ENCODE measurements around the gene PSMA4. TPM values are rescaled to one million over a fixed set of nuclear protein-coding genes. Genes with fewer than 3 reads are reported as not detected.
"Not testable (repeated sequence)": the region's sequence is repeated elsewhere in the genome, so short reads cannot be mapped to it uniquely, and the experiment has no call there.

PSMA4 gene
- total RNA-seq, 2 experiments from 2014 or later, result 273 to 312 TPM

GRCh38 chr15:78533331-78533730 is 6.9 kb upstream of the PSMA4 start:
- ChIA-PET CTCF (interaction anchor here (1.1 kb wide), 1 partner anchor 11 kb away, joined by 3 read pairs; no protein-coding TSS in a partner anchor), POLR2A (no interaction called here)
- H3K9me3 Mint-ChIP-seq (ENCODE audit: low read depth), result no peaks in the 10 kb centered on the region
- no peak for ATAC-seq
- DNase-seq, result no peak
- no peak overlapping the region for H3K4me3 Mint-ChIP-seq
- H3K4me1 Mint-ChIP-seq, result no peaks in the 10 kb centered on the region
- no peak overlapping the region for H3K27ac Mint-ChIP-seq
- no peaks in the 10 kb centered on the region for H3K36me3 Mint-ChIP-seq (ENCODE audit: low read depth)
- intact Hi-C loops (cut with DNase I, micrococcal nuclease), result no loop called here
- H3K27me3 Mint-ChIP-seq, result no peaks in the 10 kb centered on the region

DNA sequence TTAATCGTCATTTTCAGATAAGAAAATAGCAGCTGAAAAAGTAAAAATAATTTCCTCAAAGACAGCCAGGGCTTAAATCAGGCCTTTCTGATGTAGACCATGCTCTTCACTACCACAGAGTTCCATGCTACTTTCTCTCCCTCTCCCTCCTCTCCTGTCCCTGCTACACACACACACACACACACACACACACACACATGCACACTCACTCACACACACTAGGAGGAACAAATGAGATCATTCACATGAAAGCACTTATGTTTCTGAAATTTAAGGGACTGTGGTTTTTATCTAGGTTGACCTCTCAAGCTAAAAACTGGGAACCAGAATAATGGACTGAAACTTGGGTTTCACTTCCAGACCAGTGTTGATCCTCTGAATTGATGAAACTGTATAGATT is 4.1 kb upstream of the PSMA4 start:
- CTCF ChIA-PET, result no interaction called here
- POLR2A ChIA-PET, result no interaction called here
- intact Hi-C loops (cut with DNase I, micrococcal nuclease), result no loop called here

GRCh38 chr15:78537266-78537905 is 2.9 kb upstream of the PSMA4 start:
- no peak for DNase-seq

More for the DNA sequence above, 4.1 kb upstream of the PSMA4 start:
- Mint-ChIP-seq H3K27me3 (no peaks in the 10 kb centered on the region), H3K9me3 (ENCODE audit: low read depth) (no peaks in the 10 kb centered on the region), H3K27ac (no peak overlapping the region), H3K4me3 (no peak overlapping the region), H3K4me1 (peaks cover 8% of the 10 kb centered on the region), H3K36me3 (ENCODE audit: low read depth) (peaks cover 3% of the 10 kb centered on the region)
- DNase-seq, result peak; percentile 9
- ATAC-seq, result no peak

GRCh38 chr15:78538358-78538757 is 1.9 kb upstream of the PSMA4 start:
- intact Hi-C loops (cut with DNase I, micrococcal nuclease), result no loop called here
- no peak overlapping the region for H3K4me3 Mint-ChIP-seq
- H3K27ac Mint-ChIP-seq, result no peak overlapping the region

More at GRCh38 chr15:78537266-78537905, 2.9 kb upstream of the PSMA4 start:
- POLR2A ChIA-PET, result no interaction called here
- CTCF ChIA-PET, result no interaction called here
- no peak overlapping the region for H3K4me3 Mint-ChIP-seq
- peak overlapping the region; percentile 44 for H3K27ac Mint-ChIP-seq
- H3K4me1 Mint-ChIP-seq, result peaks cover 14% of the 10 kb centered on the region
- no peaks in the 10 kb centered on the region for H3K27me3 Mint-ChIP-seq
- no peak for ATAC-seq
- H3K36me3 Mint-ChIP-seq (ENCODE audit: low read depth), result peaks cover 13% of the 10 kb centered on the region
- intact Hi-C loops (cut with DNase I, micrococcal nuclease), result no loop called here
- no peaks in the 10 kb centered on the region for H3K9me3 Mint-ChIP-seq (ENCODE audit: low read depth)

DNA sequence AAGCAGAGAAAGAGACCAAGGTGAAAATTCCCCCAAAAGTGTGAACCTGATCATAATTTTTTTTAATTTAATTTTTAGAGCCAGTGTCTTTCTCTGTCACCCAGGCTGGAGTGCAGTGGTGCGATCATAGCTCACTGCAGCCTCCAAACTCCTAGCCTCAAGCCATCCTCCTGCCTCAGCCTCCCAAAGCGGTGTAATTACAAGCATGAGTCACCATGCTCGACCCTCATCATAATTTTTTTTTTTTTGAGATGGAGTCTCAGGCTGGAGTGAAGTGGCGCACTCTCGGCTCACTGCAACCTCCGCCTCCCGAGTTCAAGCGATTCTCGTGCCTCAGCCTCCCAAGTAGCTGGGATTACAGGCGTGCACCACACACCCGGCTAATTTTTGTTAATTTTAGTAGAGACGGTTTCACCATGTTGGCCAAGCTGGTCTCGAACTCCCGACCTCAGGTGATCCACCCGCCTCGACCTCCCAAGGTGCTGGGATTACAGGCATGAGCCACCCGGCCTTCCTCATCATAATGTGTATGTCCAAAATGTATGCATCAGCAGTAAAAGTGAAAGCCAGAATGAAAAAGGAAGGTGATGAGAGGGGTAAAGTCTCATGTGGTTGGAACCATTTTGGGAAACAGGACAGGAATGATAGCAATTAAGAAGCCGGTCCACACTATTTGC is 642 bp upstream of the PSMA4 start:
- not testable (repeated sequence) for H3K9me3 Mint-ChIP-seq (ENCODE audit: low read depth); ATAC-seq; H3K27me3 Mint-ChIP-seq
- peak overlapping the region; percentile 98 for H3K27ac Mint-ChIP-seq
- ChIA-PET POLR2A (interaction anchor here (0.7 to 1.7 kb wide), 4 partner anchors 23 to 334 kb away, joined by 3 to 12 read pairs (median 5); partner anchors contain the start of genes CHRNA5 and IREB2), CTCF (interaction anchor here (0.7 to 1.5 kb wide), 5 partner anchors 10 to 240 kb away, joined by 3 to 8 read pairs (median 4); partner anchors contain the start of genes IREB2 and SKIC8)
- H3K4me3 Mint-ChIP-seq, result peak overlapping the region; percentile 91
- peaks cover 26% of the 10 kb centered on the region for H3K4me1 Mint-ChIP-seq
- DNase-seq, result peak; percentile 25
- intact Hi-C loops (cut with DNase I, micrococcal nuclease), result loop anchor here (1.0 to 2.0 kb wide), 8 partner anchors 32 to 1613 kb away; partner anchors contain the start of genes HYKK (in 2 of the 2), IREB2 (in 2 of the 2), FAH (in 1 of the 2) and IDH3A (in 1 of the 2)
- H3K36me3 Mint-ChIP-seq (ENCODE audit: low read depth), result peaks cover 29% of the 10 kb centered on the region

More at GRCh38 chr15:78538358-78538757, 1.9 kb upstream of the PSMA4 start:
- H3K36me3 Mint-ChIP-seq (ENCODE audit: low read depth), result peaks cover 23% of the 10 kb centered on the region
- no peaks in the 10 kb centered on the region for H3K9me3 Mint-ChIP-seq (ENCODE audit: low read depth)
- CTCF ChIA-PET, result no interaction called here
- ATAC-seq (no peak), DNase-seq (no peak)
- H3K27me3 Mint-ChIP-seq, result no peaks in the 10 kb centered on the region
- POLR2A ChIA-PET, result no interaction called here
- H3K4me1 Mint-ChIP-seq, result peaks cover 24% of the 10 kb centered on the region

DNA sequence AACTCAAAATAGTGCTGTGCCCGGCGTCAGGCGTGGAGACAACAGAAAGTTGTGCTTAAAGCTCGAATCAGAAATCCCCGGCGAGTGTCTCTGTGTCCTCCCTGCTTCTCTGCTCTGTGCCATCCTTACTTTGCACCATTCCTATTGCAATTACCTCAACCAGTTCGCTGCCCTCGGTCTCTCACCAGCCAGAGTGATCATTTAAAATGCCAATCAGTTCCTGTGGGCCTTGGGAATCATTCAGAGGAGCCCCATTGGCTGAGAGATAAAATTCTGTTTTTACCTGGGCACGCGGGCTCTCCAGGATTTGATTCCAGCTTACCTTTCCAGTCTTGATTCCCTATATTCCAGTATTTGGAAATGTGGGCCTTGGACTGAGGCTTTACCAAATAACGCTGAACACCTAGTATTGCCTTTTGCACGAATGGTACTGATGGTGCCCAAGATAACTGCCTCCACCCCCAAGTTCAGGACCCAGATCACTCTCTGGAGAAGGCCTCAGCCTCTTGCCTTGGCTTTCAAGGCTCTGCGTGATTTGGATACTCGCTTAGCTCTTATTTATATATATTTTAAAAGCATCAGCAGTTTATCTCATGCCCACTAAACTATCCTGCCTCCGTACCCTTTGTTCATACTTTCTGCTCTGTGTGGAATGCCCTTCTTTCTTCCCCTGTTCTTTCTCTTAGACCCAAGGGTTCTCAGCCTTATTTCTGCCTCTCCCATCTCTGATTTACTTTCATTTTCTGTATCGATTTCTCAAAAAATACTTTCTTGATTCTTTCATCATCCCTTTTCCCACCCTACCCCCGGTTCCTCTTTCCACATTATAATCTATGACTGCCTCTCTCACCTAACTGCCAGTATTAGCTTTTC is 863 bp downstream of the PSMA4 start:
- peaks cover 41% of the 10 kb centered on the region for H3K36me3 Mint-ChIP-seq (ENCODE audit: low read depth)
- POLR2A ChIA-PET, result interaction anchor here (0.7 to 1.7 kb wide), 4 partner anchors 24 to 103 kb away, joined by 5 to 12 read pairs (median 6); partner anchors contain the start of genes CHRNA5 and IREB2
- peaks cover 27% of the 10 kb centered on the region for H3K4me1 Mint-ChIP-seq
- DNase-seq, result peak; percentile 42
- CTCF ChIA-PET, result interaction anchor here (1.1 to 1.5 kb wide), 3 partner anchors 8 to 103 kb away, joined by 4 to 8 read pairs (median 5); partner anchors contain the start of gene IREB2
- H3K4me3 Mint-ChIP-seq, result peak overlapping the region; percentile 91
- peak overlapping the region; percentile 97 for H3K27ac Mint-ChIP-seq
- peak; percentile 20 for ATAC-seq
- no peaks in the 10 kb centered on the region for H3K9me3 Mint-ChIP-seq (ENCODE audit: low read depth)
- H3K27me3 Mint-ChIP-seq, result no peaks in the 10 kb centered on the region
- intact Hi-C loops (cut with DNase I, micrococcal nuclease), result loop anchor here (1.0 to 2.0 kb wide), 9 partner anchors 24 to 1612 kb away; partner anchors contain the start of genes HYKK (in 2 of the 2), IREB2 (in 2 of the 2), CHRNA5 (in 1 of the 2) and FAH (in 1 of the 2)

DNA sequence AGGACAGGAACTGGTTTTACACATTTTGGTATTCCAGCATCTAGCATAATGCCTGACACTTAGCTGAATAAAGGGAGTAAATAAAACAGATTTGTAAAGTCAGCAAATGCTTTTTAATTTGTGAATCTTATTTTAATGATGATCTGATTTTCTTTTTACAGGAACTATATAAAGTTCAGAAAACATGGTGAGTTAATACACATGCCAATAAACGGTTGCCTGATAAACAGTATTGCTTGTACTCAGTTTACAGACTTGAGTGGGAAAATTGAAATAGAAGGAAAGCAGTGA is 1.4 kb downstream of the PSMA4 start:
- Mint-ChIP-seq H3K27ac (peak overlapping the region; percentile 97), H3K36me3 (ENCODE audit: low read depth) (peaks cover 46% of the 10 kb centered on the region), H3K4me3 (peak overlapping the region; percentile 91), H3K27me3 (no peaks in the 10 kb centered on the region), H3K9me3 (ENCODE audit: low read depth) (no peaks in the 10 kb centered on the region), H3K4me1 (peaks cover 27% of the 10 kb centered on the region)
- CTCF ChIA-PET, result interaction anchor here (0.9 kb wide), 1 partner anchor 119 kb away, joined by 3 read pairs; no protein-coding TSS in a partner anchor
- DNase-seq (no peak), ATAC-seq (no peak)
- intact Hi-C loops (cut with DNase I, micrococcal nuclease), result loop anchor here in 1 of 2 experiments (1.0 to 2.0 kb wide), 3 partner anchors 24 to 1611 kb away; partner anchors contain the start of genes CHRNA5, FAH and TBC1D2B
- POLR2A ChIA-PET, result interaction anchor here (1.3 kb wide), 1 partner anchor 104 kb away, joined by 7 read pairs; the partner anchor contains the start of gene IREB2

DNA sequence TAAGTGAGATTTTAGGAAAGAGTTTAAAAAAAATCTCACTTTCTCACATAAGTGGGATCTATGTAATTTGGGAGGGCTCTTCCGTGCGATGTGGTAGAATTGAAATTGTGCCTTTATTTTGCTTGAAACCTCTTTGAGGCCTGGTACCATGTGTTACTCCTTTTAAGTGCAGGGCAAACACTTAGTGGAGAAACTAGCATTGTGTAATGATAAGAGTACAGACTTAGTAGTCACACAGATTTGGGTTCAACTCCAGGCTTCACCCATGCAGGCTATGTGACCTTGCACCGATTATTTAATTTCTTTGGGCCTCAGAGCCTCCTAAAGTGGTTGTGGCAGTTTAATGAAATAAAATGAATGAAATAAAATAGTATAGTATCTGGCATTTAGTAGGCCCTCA is 2.4 kb downstream of the PSMA4 start:
- intact Hi-C loops (cut with DNase I, micrococcal nuclease), result no loop called here
- POLR2A ChIA-PET, result interaction anchor here (1.2 to 1.3 kb wide), 2 partner anchors 8 to 105 kb away, joined by 3 to 7 read pairs; partner anchors contain the start of gene IREB2

GRCh38 chr15:78550194-78550593 is 9.9 kb downstream of the PSMA4 start:
- CTCF ChIA-PET, result interaction anchor here (2.0 kb wide), 1 partner anchor 10 kb away, joined by 5 read pairs; the partner anchor contains the start of gene PSMA4
- no peak overlapping the region for H3K27ac Mint-ChIP-seq
- POLR2A ChIA-PET, result interaction anchor here (0.6 kb wide), 1 partner anchor 480 kb away, joined by 3 read pairs; no protein-coding TSS in a partner anchor

More for the DNA sequence above, 2.4 kb downstream of the PSMA4 start:
- DNase-seq, result no peak
- Mint-ChIP-seq H3K9me3 (ENCODE audit: low read depth) (no peaks in the 10 kb centered on the region), H3K4me3 (peak overlapping the region; percentile 91), H3K27me3 (no peaks in the 10 kb centered on the region), H3K4me1 (peaks cover 27% of the 10 kb centered on the region), H3K27ac (peak overlapping the region; percentile 97), H3K36me3 (ENCODE audit: low read depth) (peaks cover 50% of the 10 kb centered on the region)
- CTCF ChIA-PET, result interaction anchor here (0.9 kb wide), 1 partner anchor 120 kb away, joined by 3 read pairs; no protein-coding TSS in a partner anchor
- ATAC-seq, result no peak

DNA sequence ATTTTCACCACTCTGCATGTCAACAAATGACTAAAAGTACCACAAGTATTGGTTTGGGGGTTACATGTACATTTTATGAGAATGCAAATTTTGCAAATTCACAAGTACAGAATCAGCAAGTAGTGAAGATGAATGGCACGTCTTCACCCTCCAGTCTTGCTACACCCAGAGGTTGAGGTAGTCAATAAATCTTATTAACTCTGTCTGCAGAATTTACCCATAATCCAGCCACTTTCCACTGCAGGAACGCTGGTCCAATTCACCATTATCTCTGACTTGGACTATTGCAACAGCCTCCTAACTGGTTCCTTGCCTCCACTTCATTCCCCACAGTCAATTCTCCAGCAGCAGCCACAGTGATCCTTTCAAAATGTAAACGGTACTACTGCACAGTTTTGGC is 10.6 kb downstream of the PSMA4 start:
- intact Hi-C loops (cut with DNase I, micrococcal nuclease), result no loop called here
- POLR2A ChIA-PET, result interaction anchor here (0.6 to 0.9 kb wide), 2 partner anchors 8 to 399 kb away, joined by 3 read pairs; no protein-coding TSS in a partner anchor
- DNase-seq (no peak), ATAC-seq (no peak)
- Mint-ChIP-seq H3K36me3 (ENCODE audit: low read depth) (peaks cover 30% of the 10 kb centered on the region), H3K27ac (no peak overlapping the region), H3K27me3 (no peaks in the 10 kb centered on the region), H3K4me1 (no peaks in the 10 kb centered on the region), H3K4me3 (no peak overlapping the region), H3K9me3 (ENCODE audit: low read depth) (no peaks in the 10 kb centered on the region)
- CTCF ChIA-PET, result no interaction called here

More at GRCh38 chr15:78550194-78550593, 9.9 kb downstream of the PSMA4 start:
- no peaks in the 10 kb centered on the region for H3K9me3 Mint-ChIP-seq (ENCODE audit: low read depth)
- no peak overlapping the region for H3K4me3 Mint-ChIP-seq
- H3K27me3 Mint-ChIP-seq, result no peaks in the 10 kb centered on the region
- peaks cover 36% of the 10 kb centered on the region for H3K36me3 Mint-ChIP-seq (ENCODE audit: low read depth)
- intact Hi-C loops (cut with DNase I, micrococcal nuclease), result no loop called here
- ATAC-seq (no peak), DNase-seq (no peak)
- H3K4me1 Mint-ChIP-seq, result no peaks in the 10 kb centered on the region

Measured in activated CD4-positive, alpha-beta T cell treated with anti-CD3 and anti-CD28 coated beads for 36 hours (primary cell).